MM.1S (cell line): Measurements from ENCODE around the gene TYK2.

Experiments used
- DNase-seq: peaks from one replicate; pipeline ENCODE4 v3.0.0-alpha.2; 2015
- H2AFZ ChIP-seq: fragments of 300-600 bp; sonication (generic); 2 replicates; pipeline ENCODE4 v1.6.0; 2016; ENCODE audit warnings: antibody characterized with exemption, low read length
- H3F3A ChIP-seq: fragments of 300-600 bp; sonication (generic); 2 replicates; pipeline ENCODE4 v1.6.1; 2016; ENCODE audit warnings: mild to moderate bottlenecking, antibody characterized with exemption, low read length, moderate library complexity, mixed read lengths; ENCODE audit not compliant: insufficient read depth
- H3K27ac ChIP-seq: fragments of 300-600 bp; sonication (generic); 2 replicates; pipeline ENCODE4 v1.5.1; 2016; ENCODE audit warnings: mild to moderate bottlenecking, low read length
- H3K27me3 ChIP-seq: fragments of 300-600 bp; sonication (generic); replicated peaks from 2 replicates; pipeline ENCODE4 v1.6.0; 2016; ENCODE audit warnings: low read length; ENCODE audit not compliant: insufficient read depth
- H3K36me3 ChIP-seq: fragments of 300-600 bp; sonication (generic); replicated peaks from 2 replicates; pipeline ENCODE4 v1.6.1; 2016; ENCODE audit warnings: mild to moderate bottlenecking, low read length, mixed read lengths; ENCODE audit not compliant: insufficient read depth
- H3K4me1 ChIP-seq: fragments of 300-600 bp; sonication (generic); 2 replicates; pipeline ENCODE4 v1.6.1; 2016; ENCODE audit warnings: low read length, mixed read lengths
- H3K4me2 ChIP-seq: fragments of 300-600 bp; sonication (generic); 2 replicates; pipeline ENCODE4 v1.6.0; 2016; ENCODE audit warnings: low read depth, low read length
- H3K4me3 ChIP-seq: fragments of 300-600 bp; sonication (generic); 2 replicates; pipeline ENCODE4 v1.5.1; 2016; ENCODE audit warnings: low read length, mixed read lengths
- H3K79me2 ChIP-seq: fragments of 300-600 bp; sonication (generic); 2 replicates; pipeline ENCODE4 v1.6.1; 2016; ENCODE audit warnings: mixed run types, low read length, mixed read lengths
- H3K9ac ChIP-seq: fragments of 300-600 bp; sonication (generic); 2 replicates; pipeline ENCODE4 v1.6.1; 2016; ENCODE audit warnings: low read length, mixed read lengths
- H3K9me2 ChIP-seq: fragments of 300-600 bp; sonication (generic); replicated peaks from 2 replicates; pipeline ENCODE4 v1.6.1; 2016; ENCODE audit warnings: mild to moderate bottlenecking, low read length, mixed read lengths; ENCODE audit not compliant: insufficient read depth
- H3K9me3 ChIP-seq: fragments of 300-600 bp; sonication (generic); replicated peaks from 2 replicates; pipeline ENCODE4 v1.6.1; 2016; ENCODE audit warnings: mild to moderate bottlenecking, low read length, mixed read lengths; ENCODE audit not compliant: insufficient read depth
- H4K20me1 ChIP-seq: fragments of 300-600 bp; sonication (generic); 2 replicates; pipeline ENCODE4 v1.6.1; 2016; ENCODE audit warnings: mild to moderate bottlenecking, low read length, moderate library complexity, mixed read lengths; ENCODE audit not compliant: insufficient read depth
- CTCF ChIP-seq: fragments of 300-600 bp; sonication (generic); IDR thresholded peaks from 2 replicates; pipeline ENCODE4 v1.5.1; 2016; ENCODE audit warnings: antibody characterized with exemption, low read length, mixed read lengths
- EZH2 ChIP-seq: fragments of 300-600 bp; sonication (generic); optimal IDR thresholded peaks from 2 replicates; pipeline ENCODE3; 2017; ENCODE audit warnings: low read depth, mild to moderate bottlenecking, antibody characterized with exemption, low read length, mixed read lengths
- EZH2phosphoT487 ChIP-seq: fragments of 300-600 bp; sonication (generic); IDR thresholded peaks from 2 replicates; pipeline ENCODE4 v1.6.1; 2018; ENCODE audit warnings: antibody characterized with exemption, low read length

TYK2 gene

GRCh38 chr19:10395917-10396316 lies 15.5 kb upstream of the TYK2 start:
- Histone ChIP-seq H3K4me3 (no peak overlapping the region), H3K4me1 (no peaks in the 10 kb centered on the region), H4K20me1 (no peaks in the 10 kb centered on the region), H3K36me3 (0 out of 2 replicates have a peak, but pooled peaks cover 3% of the 10 kb centered on the region), H3K9me2 (no peaks in the 10 kb centered on the region), H3K9ac (no peak overlapping the region), H3K27ac (no peak overlapping the region), H3F3A (no peaks in the 10 kb centered on the region), H3K4me2 (no peak overlapping the region), H2AFZ (no peak overlapping the region), H3K9me3 (no peaks in the 10 kb centered on the region), H3K79me2 (peaks cover 45% of the 10 kb centered on the region), H3K27me3 (no peaks in the 10 kb centered on the region)
- TF ChIP-seq CTCF (no peak), EZH2phosphoT487 (no peak), EZH2 (no peak)
- no peak for DNase-seq

GRCh38 chr19:10395436-10395835 lies 15.1 kb upstream of the TYK2 start:
- no peaks in the 10 kb centered on the region for H4K20me1 ChIP-seq
- H3K36me3 ChIP-seq, result 0 out of 2 replicates have a peak, but pooled peaks cover 3% of the 10 kb centered on the region
- no peak for DNase-seq
- H2AFZ ChIP-seq, result no peak overlapping the region
- no peaks in the 10 kb centered on the region for H3K4me1 ChIP-seq
- H3K27me3 ChIP-seq, result no peaks in the 10 kb centered on the region
- H3K9ac ChIP-seq, result no peak overlapping the region
- peaks cover 40% of the 10 kb centered on the region for H3K79me2 ChIP-seq
- TF ChIP-seq EZH2 (no peak), EZH2phosphoT487 (no peak), CTCF (no peak)
- H3K4me3 ChIP-seq, result no peak overlapping the region
- H3K9me3 ChIP-seq, result no peaks in the 10 kb centered on the region
- H3F3A ChIP-seq, result no peaks in the 10 kb centered on the region
- H3K9me2 ChIP-seq, result no peaks in the 10 kb centered on the region
- no peak overlapping the region for H3K27ac ChIP-seq
- no peak overlapping the region for H3K4me2 ChIP-seq

- H3K27me3 ChIP-seq, result no peaks in the 10 kb centered on the region
- no peaks in the 10 kb centered on the region for H3K9me2 ChIP-seq
- no peaks in the 10 kb centered on the region for H3F3A ChIP-seq
- no peak overlapping the region for H3K27ac ChIP-seq
- TF ChIP-seq CTCF, result no peak
- no peak for TF ChIP-seq EZH2phosphoT487
- TF ChIP-seq EZH2, result no peak
- peaks cover 36% of the 10 kb centered on the region for H3K79me2 ChIP-seq
- H3K9ac ChIP-seq, result no peak overlapping the region
- no peak for DNase-seq
- H3K4me3 ChIP-seq, result no peak overlapping the region
- no peak overlapping the region for H2AFZ ChIP-seq
- H3K36me3 ChIP-seq, result 0 out of 2 replicates have a peak, but pooled peaks cover 3% of the 10 kb centered on the region
- no peaks in the 10 kb centered on the region for H3K9me3 ChIP-seq
- H4K20me1 ChIP-seq, result no peaks in the 10 kb centered on the region
- H3K4me2 ChIP-seq, result no peak overlapping the region
- H3K4me1 ChIP-seq, result no peaks in the 10 kb centered on the region
These were observed 14.6 kb upstream of the TYK2 start for GRCh38 chr19:10395003-10395402.
